Peyer's patch (tissue), 4 donors: Measurements from ENCODE around the gene TDG. TPM values are rescaled to one million over a fixed set of nuclear protein-coding genes. Genes with fewer than 3 reads are reported as not detected.
A peak's percentile ranks its signal among the peaks of the same experiment; 100 is the strongest.

Experiments
- DNase-seq, 3 donors: peaks; one replicate each; pipeline ENCODE4 v3.0.0-alpha.2; 2017 to 2019
- H3K27ac ChIP-seq, 4 donors: fragments of 200-600 bp; sonication (generic); one replicate each; pipeline ENCODE4 v1.5.1; 2016 to 2019
- H3K27me3 ChIP-seq, 2 donors: fragments of 200-600 bp; sonication (generic); one replicate each; pipeline ENCODE4 v1.5.1; 2019
- H3K36me3 ChIP-seq, 3 donors: fragments of 200-600 bp; sonication (generic); one replicate each; pipeline ENCODE4 v1.5.1; 2016 to 2019
- H3K4me1 ChIP-seq, 4 donors: fragments of 200-600 bp; sonication (generic); one replicate each; pipeline ENCODE4 v1.5.1; 2016 to 2019
- H3K4me3 ChIP-seq, 4 donors: fragments of 200-600 bp; sonication (generic); 1 replicate in 3 of 4; 2 replicates in 1 of 4; pipeline ENCODE4 v1.5.1; 2016 to 2019; ENCODE audit warnings: mild to moderate bottlenecking in 1 of 4
- H3K9me3 ChIP-seq, 4 donors: fragments of 200-600 bp; sonication (generic); one replicate each; pipeline ENCODE4 v1.5.1; 2016 to 2019; ENCODE audit warnings: mild to moderate bottlenecking in 1 of 4
- CTCF ChIP-seq, 6 experiments: fragments of 450-650 bp in 4 of 6; fragments of 200-600 bp in 2 of 6; sonication (generic) in 1 of 6; IDR thresholded peaks; one replicate each; pipeline ENCODE4 v1.5.1; 2017 to 2019; ENCODE audit warnings: antibody characterized with exemption in 6 of 6, mild to moderate bottlenecking in 3 of 6, moderate library complexity in 1 of 6
- POLR2A ChIP-seq, 2 donors: fragments of 450-650 bp; IDR thresholded peaks; one replicate each; pipeline ENCODE4 v1.5.1; 2017; ENCODE audit warnings: antibody characterized with exemption in 2 of 2, mild to moderate bottlenecking in 2 of 2, moderate library complexity in 2 of 2
- total RNA-seq, 4 donors: library from RNA; depleted of rRNA; stranded (reverse); fragments of >200 nt; gene quantifications; one replicate each; pipeline ENCODE4 v1.1.0, GENCODE V29; 2016

Gene TDG
- total RNA-seq, 4 donors from 2014 or later, result 24.5 to 37.0 (median 31.1) TPM

DNA sequence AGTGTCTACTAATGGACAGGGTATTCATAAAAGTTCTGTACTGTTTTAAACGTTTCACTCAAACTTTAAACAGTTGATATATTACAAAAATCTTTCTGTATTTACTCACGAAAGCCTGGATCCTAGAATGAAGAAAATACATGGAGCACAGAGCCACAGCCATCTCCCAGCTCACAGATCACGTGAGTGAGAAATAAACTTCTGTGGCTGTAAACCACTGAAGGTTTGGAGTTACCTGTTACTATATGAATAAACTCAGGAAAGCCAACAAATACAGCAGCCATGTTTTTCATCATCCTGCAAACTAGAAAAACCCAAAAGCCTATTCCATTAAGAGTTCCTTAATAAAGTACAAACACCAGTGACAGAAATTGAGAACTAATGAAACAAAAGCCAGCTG is 867 bp upstream of the TDG start:
- H3K4me1 ChIP-seq, result peaks cover 0 to 28% (median 10%) of the 10 kb centered on the region in 4 donors
- no peaks in the 10 kb centered on the region for H3K36me3 ChIP-seq
- no peak for DNase-seq
- no peaks in the 10 kb centered on the region for H3K9me3 ChIP-seq
- peak overlapping the region; percentile 73 to 99 (median 77) for H3K4me3 ChIP-seq
- H3K27me3 ChIP-seq, result no peaks in the 10 kb centered on the region
- H3K27ac ChIP-seq, result peak overlapping the region in 3 of 4 donors; percentile 92 to 93 (median 93)
- TF ChIP-seq CTCF (IDR thresholded peaks at IDR 0.05) (no peak), POLR2A (IDR thresholded peaks at IDR 0.05) (no peak)

GRCh38 chr12:103965255-103965589 is 450 bp upstream of the TDG start:
- no peaks in the 10 kb centered on the region for H3K9me3 ChIP-seq
- H3K36me3 ChIP-seq, result peaks cover 0 to 2% (median 0%) of the 10 kb centered on the region in 3 donors
- TF ChIP-seq POLR2A (IDR thresholded peaks at IDR 0.05), result no peak
- TF ChIP-seq CTCF (IDR thresholded peaks at IDR 0.05), result no peak
- H3K27me3 ChIP-seq, result no peaks in the 10 kb centered on the region
- peak overlapping the region; percentile 73 to 99 (median 77) for H3K4me3 ChIP-seq
- peak overlapping the region; percentile 92 to 99 (median 93) for H3K27ac ChIP-seq
- peaks cover 0 to 28% (median 10%) of the 10 kb centered on the region in 4 donors for H3K4me1 ChIP-seq
- DNase-seq, result no peak

GRCh38 chr12:103966736-103967135 is 1.1 kb downstream of the TDG start:
- DNase-seq, result no peak
- Histone ChIP-seq H3K36me3 (peaks cover 0 to 4% (median 0%) of the 10 kb centered on the region in 3 donors), H3K4me3 (peak overlapping the region; percentile 73 to 99 (median 77)), H3K4me1 (peaks cover 0 to 28% (median 10%) of the 10 kb centered on the region in 4 donors), H3K27me3 (no peaks in the 10 kb centered on the region), H3K9me3 (no peaks in the 10 kb centered on the region), H3K27ac (peak overlapping the region in 3 of 4 donors; percentile 92 to 93 (median 93))
- TF ChIP-seq POLR2A (IDR thresholded peaks at IDR 0.05), result no peak

GRCh38 chr12:103969391-103969790 is 3.7 kb downstream of the TDG start:
- Histone ChIP-seq H3K4me3 (no peak overlapping the region), H3K9me3 (no peaks in the 10 kb centered on the region), H3K27me3 (no peaks in the 10 kb centered on the region), H3K4me1 (peaks cover 0 to 24% (median 9%) of the 10 kb centered on the region in 4 donors), H3K36me3 (peaks cover 0 to 4% (median 0%) of the 10 kb centered on the region in 3 donors), H3K27ac (no peak overlapping the region)
- TF ChIP-seq CTCF (IDR thresholded peaks at IDR 0.05), result no peak
- TF ChIP-seq POLR2A (IDR thresholded peaks at IDR 0.05), result no peak
- no peak for DNase-seq

GRCh38 chr12:103973909-103974308 is 8.2 kb downstream of the TDG start:
- Histone ChIP-seq H3K4me3 (no peak overlapping the region), H3K27ac (no peak overlapping the region), H3K36me3 (peaks cover 0 to 29% (median 0%) of the 10 kb centered on the region in 3 donors), H3K9me3 (no peaks in the 10 kb centered on the region), H3K4me1 (peaks cover 0 to 4% (median 0%) of the 10 kb centered on the region in 4 donors), H3K27me3 (no peaks in the 10 kb centered on the region)
- no peak for TF ChIP-seq CTCF (IDR thresholded peaks at IDR 0.05)
- no peak for TF ChIP-seq POLR2A (IDR thresholded peaks at IDR 0.05)
- DNase-seq, result no peak

DNA sequence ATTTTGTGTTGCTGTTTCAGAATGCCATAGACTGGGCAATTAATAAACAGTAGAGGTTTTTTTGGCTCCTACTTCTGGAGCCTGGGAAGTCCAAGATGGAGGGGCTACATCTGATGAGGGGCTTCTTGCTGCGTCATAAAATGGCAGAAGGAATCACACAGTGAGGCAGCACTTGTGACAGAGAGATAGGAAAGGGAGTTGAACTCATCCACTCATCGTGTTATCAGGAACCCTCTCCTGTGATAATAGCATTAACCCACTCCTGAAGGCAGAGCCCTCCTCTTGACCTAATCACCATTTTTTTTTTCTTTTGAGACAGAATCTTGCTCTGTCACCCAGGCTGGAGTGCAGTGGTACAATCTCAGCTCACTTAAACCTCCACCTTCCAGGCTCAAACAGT is 9.7 kb downstream of the TDG start:
- Histone ChIP-seq H3K4me1 (no peaks in the 10 kb centered on the region), H3K36me3 (peaks cover 0 to 31% (median 0%) of the 10 kb centered on the region in 3 donors), H3K27me3 (no peaks in the 10 kb centered on the region), H3K9me3 (no peaks in the 10 kb centered on the region), H3K27ac (no peak overlapping the region), H3K4me3 (no peak overlapping the region)
- DNase-seq, result no peak
- no peak for TF ChIP-seq POLR2A (IDR thresholded peaks at IDR 0.05)
